ENCODE data around the gene SYNGAP1.

The SYNGAP1 gene

DNA sequence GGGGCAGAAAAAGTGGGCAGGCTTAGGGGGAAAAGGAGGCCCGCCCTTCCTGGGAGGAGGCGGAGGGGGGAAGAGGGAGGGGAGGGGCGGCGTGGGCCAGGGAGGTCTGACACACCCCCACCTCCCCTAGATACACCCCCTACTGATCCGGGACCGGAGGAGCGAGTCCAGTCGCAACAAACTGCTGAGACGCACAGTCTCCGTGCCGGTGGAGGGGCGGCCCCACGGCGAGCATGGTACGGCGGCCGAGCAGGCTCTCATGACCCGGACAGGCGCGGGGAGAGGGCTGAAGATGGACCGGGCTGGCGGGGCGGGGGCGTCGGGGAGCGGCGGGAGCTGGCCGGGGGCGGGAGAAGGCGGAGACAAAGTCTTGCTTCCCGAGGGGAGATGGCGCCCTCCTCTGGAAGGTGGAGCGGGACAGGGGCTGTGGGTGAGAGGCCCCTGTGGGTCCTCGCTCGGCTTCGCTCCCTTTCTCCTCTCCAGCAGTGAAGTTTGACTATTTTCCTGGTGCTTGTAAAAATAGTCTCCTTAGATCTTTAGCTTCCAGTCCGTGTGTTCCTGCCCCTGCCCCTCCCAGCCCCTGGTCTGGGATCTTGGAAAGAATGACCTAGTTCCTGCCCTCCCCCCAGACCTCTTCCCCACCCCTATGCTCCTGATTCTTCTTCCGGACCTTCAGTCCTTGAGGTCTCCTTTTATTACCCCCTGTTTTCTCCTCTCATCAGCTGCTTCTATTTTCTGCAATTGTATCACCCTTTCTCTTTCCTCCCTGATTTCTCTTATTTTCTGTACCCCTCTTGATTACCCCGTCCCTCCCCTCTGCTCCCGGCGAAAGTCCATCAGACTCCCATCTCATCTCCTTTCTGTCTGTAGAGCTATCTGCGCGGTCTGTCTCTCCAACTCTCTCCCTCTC, 6.1 kb downstream of the SYNGAP1 start:
- peak overlapping the region; percentile 67 for H3K4me3 ChIP-seq (ENCODE audit: low read depth, low read length)
- DNase-seq (ENCODE audit: low read depth), result no peak
- TF ChIP-seq, protein P1, sequence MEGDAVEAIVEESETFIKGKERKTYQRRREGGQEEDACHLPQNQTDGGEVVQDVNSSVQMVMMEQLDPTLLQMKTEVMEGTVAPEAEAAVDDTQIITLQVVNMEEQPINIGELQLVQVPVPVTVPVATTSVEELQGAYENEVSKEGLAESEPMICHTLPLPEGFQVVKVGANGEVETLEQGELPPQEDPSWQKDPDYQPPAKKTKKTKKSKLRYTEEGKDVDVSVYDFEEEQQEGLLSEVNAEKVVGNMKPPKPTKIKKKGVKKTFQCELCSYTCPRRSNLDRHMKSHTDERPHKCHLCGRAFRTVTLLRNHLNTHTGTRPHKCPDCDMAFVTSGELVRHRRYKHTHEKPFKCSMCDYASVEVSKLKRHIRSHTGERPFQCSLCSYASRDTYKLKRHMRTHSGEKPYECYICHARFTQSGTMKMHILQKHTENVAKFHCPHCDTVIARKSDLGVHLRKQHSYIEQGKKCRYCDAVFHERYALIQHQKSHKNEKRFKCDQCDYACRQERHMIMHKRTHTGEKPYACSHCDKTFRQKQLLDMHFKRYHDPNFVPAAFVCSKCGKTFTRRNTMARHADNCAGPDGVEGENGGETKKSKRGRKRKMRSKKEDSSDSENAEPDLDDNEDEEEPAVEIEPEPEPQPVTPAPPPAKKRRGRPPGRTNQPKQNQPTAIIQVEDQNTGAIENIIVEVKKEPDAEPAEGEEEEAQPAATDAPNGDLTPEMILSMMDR (IDR thresholded peaks at IDR 0.05; ENCODE audit: control insufficient read depth, extremely low read depth, insufficient read depth), result peak; percentile 69

DNA sequence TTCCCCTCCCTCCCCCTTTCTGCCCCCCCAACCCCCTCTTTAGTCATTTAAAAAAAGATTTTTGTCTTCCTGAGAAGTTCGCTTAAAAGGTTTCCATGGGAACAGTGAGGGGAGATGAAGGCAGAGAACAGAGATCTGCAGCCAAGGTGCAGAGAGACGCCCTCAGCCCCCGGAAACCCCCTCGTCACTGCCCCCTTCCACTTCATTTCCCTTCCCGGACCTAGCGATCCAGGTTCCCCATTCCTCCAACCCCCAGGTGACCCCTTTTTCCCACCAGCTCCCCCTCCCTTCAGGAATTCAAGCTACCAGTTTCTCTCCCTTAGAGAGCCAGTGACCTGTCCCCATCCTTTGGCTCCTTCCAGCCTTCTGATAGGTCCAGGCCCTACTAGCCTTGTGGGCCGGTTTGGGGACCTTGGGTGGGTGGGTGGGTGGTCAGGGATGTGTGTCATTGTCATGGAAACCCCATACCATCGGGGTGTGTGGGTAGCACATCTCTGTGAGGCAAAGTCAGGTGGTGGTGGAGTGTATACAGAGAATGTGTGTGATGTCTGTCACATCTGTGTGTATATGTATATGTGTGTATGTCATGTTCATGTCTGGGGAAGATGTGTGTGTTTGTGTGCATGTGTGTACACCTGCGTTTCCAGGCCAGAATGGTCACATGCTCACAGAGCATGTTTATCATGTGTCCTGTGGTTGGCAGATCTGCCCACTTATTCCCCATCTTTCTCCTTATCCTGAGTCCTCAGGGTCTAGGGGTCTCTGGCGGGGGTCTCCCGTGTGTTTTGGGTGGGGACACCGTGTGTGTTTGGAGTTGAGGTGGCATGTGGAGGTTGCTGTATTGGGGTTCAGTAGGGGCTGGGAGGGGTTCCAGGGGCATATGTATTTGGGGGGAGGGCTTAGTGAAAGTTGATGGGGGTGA, 7.0 kb downstream of the SYNGAP1 start:
- DNase-seq (ENCODE audit: low read depth), result no peak
- H3K4me3 ChIP-seq (ENCODE audit: low read depth, low read length), result peak overlapping the region; percentile 67
- TF ChIP-seq, protein P1 (IDR thresholded peaks at IDR 0.05; ENCODE audit: control insufficient read depth, extremely low read depth, insufficient read depth), result no peak

DNA sequence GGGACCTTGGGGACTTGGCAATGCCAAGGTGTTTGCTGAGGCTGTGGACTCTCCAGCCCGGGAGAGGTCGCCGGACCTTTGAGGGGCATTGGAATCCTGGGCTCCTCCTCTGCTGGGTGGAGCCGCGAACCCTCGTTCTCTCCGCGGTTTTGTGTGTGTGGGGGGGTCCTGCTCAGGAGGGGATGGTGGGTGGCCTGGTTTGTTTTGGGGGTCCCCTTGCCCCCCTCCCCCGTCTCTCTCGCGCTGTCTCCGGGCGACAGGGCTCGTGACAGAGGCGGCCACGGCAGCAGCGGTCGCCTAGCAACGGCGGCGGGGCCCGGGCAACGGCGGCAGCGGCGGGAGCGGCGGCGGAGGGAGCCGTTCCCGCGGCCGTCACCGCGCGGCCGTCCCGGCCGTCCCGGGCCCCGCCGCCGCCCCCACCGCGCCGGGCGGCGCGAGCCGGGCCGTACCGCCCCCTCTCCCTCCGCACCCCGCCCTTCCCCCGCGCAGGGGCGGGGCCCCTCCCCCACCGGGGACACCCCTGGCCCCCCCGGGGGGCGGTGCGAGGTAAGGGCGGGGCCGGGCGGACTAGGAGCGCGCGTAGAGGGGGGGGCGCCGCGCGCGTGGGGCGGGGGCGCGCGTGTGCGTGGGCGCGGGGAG, 7.8 kb downstream of the SYNGAP1 start:
- TF ChIP-seq, protein P1 (IDR thresholded peaks at IDR 0.05; ENCODE audit: control insufficient read depth, extremely low read depth, insufficient read depth), result no peak
- DNase-seq (ENCODE audit: low read depth), result no peak
- peak overlapping the region; percentile 60 for H3K4me3 ChIP-seq (ENCODE audit: low read depth, low read length)

DNA sequence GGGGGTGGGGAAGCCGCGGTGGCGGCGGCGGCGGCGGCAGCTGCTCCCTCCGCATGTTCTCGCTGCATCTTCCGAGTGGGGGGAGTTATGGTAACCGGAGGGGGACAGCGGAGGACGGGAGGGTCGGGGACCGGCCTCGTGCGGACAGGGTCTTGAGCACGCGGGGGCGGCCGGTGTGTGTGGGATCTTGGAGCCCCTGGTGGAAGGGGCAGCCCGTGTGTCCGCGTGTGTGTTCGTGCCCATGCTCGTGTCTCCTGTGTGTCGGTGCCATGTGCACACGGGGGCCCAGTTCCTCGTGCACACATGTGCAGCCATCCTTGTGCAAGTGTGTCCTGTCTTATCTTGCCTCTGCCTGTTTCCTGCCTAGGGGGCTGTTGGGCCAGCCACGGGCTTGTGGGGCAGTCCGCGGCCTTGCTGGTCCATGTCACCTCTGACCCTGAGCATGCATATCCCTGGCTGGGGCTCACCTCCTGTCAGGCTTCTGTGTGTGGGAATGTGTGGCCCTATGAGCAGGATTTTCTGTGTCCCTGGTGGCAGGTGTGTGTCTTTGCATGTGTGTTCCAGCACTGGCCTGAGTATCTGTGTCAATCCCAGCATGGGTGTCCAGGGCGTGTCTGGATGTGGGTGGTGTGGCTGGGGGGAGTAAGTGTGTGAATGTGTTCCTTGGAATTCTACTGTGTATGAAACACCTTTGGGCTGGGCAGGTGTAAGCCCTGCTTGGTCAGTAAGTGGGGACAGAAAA, 8.5 kb downstream of the SYNGAP1 start:
- TF ChIP-seq, protein P1 (IDR thresholded peaks at IDR 0.05; ENCODE audit: control insufficient read depth, extremely low read depth, insufficient read depth), result peak; percentile 31
- peak overlapping the region; percentile 60 for H3K4me3 ChIP-seq (ENCODE audit: low read depth, low read length)
- no peak for DNase-seq (ENCODE audit: low read depth)

DNA sequence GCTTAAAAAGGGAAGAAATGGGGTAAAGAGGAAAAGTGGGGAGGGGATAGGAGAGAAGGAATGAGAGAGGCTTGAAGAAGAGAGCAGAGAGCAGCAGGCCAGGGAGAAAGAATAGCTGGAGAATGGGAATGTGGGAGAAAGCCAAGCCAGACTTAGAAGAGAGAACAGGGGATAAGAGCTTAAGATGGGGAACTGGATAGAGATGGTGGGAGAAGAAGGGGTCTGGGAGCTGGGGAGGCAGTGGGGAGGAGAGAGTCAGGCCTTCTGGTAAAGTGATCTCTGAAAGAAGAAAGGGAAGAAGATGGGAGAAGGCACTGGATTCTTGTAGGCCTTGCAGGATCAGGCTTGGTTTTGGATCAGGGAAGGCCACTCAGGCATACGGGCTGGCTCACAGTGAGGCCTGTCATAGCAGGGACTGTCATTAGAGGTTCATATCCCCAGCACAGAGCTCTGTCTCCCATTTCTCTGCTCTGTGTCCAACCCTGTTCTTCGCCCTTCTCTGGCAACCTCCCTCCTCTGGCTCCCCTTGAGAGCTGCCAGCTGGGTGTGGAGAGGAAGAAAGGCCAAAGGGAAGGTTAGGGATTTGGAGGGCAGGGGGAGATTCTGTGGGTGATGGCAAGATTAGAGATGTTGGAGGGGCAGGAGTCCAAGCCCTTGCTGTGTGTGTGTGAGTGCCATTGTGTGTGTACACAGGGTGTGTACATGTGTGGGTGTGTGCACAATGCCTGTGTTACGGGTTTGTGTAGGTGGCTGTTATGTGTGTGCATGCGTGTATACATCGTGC, 9.3 kb downstream of the SYNGAP1 start:
- DNase-seq (ENCODE audit: low read depth), result no peak
- H3K4me3 ChIP-seq (ENCODE audit: low read depth, low read length), result peak overlapping the region; percentile 60; the same call in 1 of the 2 replicates
- TF ChIP-seq, protein P1 (IDR thresholded peaks at IDR 0.05; ENCODE audit: control insufficient read depth, extremely low read depth, insufficient read depth), result no peak

All from LNCaP clone FGC (cell line).